Measurements from ENCODE around the gene RNF212.

Gene RNF212

GRCh38 chr4:1105067-1105466 lies 8.3 kb downstream of the RNF212 start:
- Histone ChIP-seq H3K4me1 (ENCODE audit: insufficient read depth, low read length, poor library complexity, severe bottlenecking) (no peaks in the 10 kb centered on the region), H3K9me3 (ENCODE audit: insufficient read depth, low read depth, low read length) (no peaks in the 10 kb centered on the region; the same call in 1 of the 2 replicates), H3K36me3 (ENCODE audit: insufficient read depth, low read length) (no peaks in the 10 kb centered on the region), H3K27me3 (ENCODE audit: insufficient read depth, low read length, poor library complexity, severe bottlenecking) (no peaks in the 10 kb centered on the region), H4K20me1 (ENCODE audit: insufficient read depth, low read length, poor library complexity, severe bottlenecking) (no peaks in the 10 kb centered on the region), H3K79me2 (ENCODE audit: insufficient read depth, low read length) (no peaks in the 10 kb centered on the region), H2AFZ (ENCODE audit: low read length) (no peak overlapping the region), H3F3A (ENCODE audit: low read depth) (no peaks in the 10 kb centered on the region), H3K9ac (ENCODE audit: low read depth, low read length, poor library complexity, severe bottlenecking) (no peak overlapping the region), H3K9me2 (replicated peaks; ENCODE audit: low read depth, low read length) (no peaks in the 10 kb centered on the region), H3K4me2 (ENCODE audit: low read depth, low read length, poor library complexity, severe bottlenecking) (no peak overlapping the region), H3K4me3 (ENCODE audit: low read length, poor library complexity, severe bottlenecking) (no peak overlapping the region)
- TF ChIP-seq, protein P1, sequence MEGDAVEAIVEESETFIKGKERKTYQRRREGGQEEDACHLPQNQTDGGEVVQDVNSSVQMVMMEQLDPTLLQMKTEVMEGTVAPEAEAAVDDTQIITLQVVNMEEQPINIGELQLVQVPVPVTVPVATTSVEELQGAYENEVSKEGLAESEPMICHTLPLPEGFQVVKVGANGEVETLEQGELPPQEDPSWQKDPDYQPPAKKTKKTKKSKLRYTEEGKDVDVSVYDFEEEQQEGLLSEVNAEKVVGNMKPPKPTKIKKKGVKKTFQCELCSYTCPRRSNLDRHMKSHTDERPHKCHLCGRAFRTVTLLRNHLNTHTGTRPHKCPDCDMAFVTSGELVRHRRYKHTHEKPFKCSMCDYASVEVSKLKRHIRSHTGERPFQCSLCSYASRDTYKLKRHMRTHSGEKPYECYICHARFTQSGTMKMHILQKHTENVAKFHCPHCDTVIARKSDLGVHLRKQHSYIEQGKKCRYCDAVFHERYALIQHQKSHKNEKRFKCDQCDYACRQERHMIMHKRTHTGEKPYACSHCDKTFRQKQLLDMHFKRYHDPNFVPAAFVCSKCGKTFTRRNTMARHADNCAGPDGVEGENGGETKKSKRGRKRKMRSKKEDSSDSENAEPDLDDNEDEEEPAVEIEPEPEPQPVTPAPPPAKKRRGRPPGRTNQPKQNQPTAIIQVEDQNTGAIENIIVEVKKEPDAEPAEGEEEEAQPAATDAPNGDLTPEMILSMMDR (conservative IDR thresholded peaks at IDR 0.05; ENCODE audit: low read length) = no peak
- no peak for TF ChIP-seq EZH2phosphoT487 (IDR thresholded peaks at IDR 0.05; ENCODE audit: borderline replicate concordance)

GRCh38 chr4:1104647-1105046 lies 8.7 kb downstream of the RNF212 start:
- Histone ChIP-seq H2AFZ (ENCODE audit: low read length) (no peak overlapping the region), H3K4me2 (ENCODE audit: low read depth, low read length, poor library complexity, severe bottlenecking) (no peak overlapping the region), H3F3A (ENCODE audit: low read depth) (no peaks in the 10 kb centered on the region), H4K20me1 (ENCODE audit: insufficient read depth, low read length, poor library complexity, severe bottlenecking) (no peaks in the 10 kb centered on the region), H3K4me3 (ENCODE audit: low read length, poor library complexity, severe bottlenecking) (no peak overlapping the region), H3K79me2 (ENCODE audit: insufficient read depth, low read length) (no peaks in the 10 kb centered on the region), H3K36me3 (ENCODE audit: insufficient read depth, low read length) (no peaks in the 10 kb centered on the region), H3K4me1 (ENCODE audit: insufficient read depth, low read length, poor library complexity, severe bottlenecking) (no peaks in the 10 kb centered on the region), H3K9me3 (ENCODE audit: insufficient read depth, low read depth, low read length) (no peaks in the 10 kb centered on the region; the same call in 1 of the 2 replicates), H3K9me2 (replicated peaks; ENCODE audit: low read depth, low read length) (no peaks in the 10 kb centered on the region), H3K9ac (ENCODE audit: low read depth, low read length, poor library complexity, severe bottlenecking) (no peak overlapping the region), H3K27me3 (ENCODE audit: insufficient read depth, low read length, poor library complexity, severe bottlenecking) (no peaks in the 10 kb centered on the region)
- TF ChIP-seq EZH2phosphoT487 (IDR thresholded peaks at IDR 0.05; ENCODE audit: borderline replicate concordance) = no peak
- TF ChIP-seq, protein P1 (conservative IDR thresholded peaks at IDR 0.05; ENCODE audit: low read length) = no peak

DNA sequence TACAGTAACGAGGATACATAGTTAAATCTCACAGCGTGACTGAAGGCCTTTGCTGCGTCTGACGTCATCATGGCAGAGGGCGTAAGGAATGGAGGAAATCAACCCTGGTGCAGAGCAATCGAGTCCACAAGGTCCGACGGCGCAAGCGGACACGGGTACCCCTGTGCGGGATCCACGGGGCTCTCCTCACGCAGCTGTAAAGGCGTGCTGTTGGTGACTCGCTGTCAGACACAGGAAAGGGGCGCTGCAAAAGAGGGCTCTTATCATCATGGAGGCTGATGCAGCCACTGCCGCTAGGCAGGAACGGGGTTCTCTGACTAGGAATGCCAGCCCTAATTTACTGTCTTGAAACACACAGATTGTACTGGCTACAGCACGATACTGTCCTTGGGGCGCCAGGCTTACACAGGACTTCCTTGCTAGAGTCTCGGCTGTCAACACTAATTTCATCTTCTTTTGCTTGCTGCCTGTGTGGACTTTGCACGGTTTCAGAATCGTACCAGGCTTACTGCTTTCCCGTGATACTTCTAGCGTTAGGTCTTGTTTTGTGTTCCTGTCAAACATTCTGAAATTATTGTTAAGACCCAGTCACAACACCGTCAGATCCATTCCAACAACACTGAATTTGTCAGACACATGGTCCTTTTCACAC lies 13.6 kb downstream of the RNF212 start:
- Histone ChIP-seq H3K4me3 (ENCODE audit: low read length, poor library complexity, severe bottlenecking) (no peak overlapping the region), H2AFZ (ENCODE audit: low read length) (no peak overlapping the region), H4K20me1 (ENCODE audit: insufficient read depth, low read length, poor library complexity, severe bottlenecking) (no peaks in the 10 kb centered on the region), H3K9me2 (replicated peaks; ENCODE audit: low read depth, low read length) (no peaks in the 10 kb centered on the region), H3F3A (ENCODE audit: low read depth) (no peaks in the 10 kb centered on the region), H3K4me2 (ENCODE audit: low read depth, low read length, poor library complexity, severe bottlenecking) (no peak overlapping the region), H3K79me2 (ENCODE audit: insufficient read depth, low read length) (no peaks in the 10 kb centered on the region), H3K9ac (ENCODE audit: low read depth, low read length, poor library complexity, severe bottlenecking) (no peak overlapping the region), H3K4me1 (ENCODE audit: insufficient read depth, low read length, poor library complexity, severe bottlenecking) (no peaks in the 10 kb centered on the region), H3K27me3 (ENCODE audit: insufficient read depth, low read length, poor library complexity, severe bottlenecking) (no peaks in the 10 kb centered on the region), H3K9me3 (ENCODE audit: insufficient read depth, low read depth, low read length) (peaks cover 5% of the 10 kb centered on the region; the same call in 1 of the 2 replicates), H3K36me3 (ENCODE audit: insufficient read depth, low read length) (no peaks in the 10 kb centered on the region)
- no peak for TF ChIP-seq EZH2phosphoT487 (IDR thresholded peaks at IDR 0.05; ENCODE audit: borderline replicate concordance)
- TF ChIP-seq, protein P1 (conservative IDR thresholded peaks at IDR 0.05; ENCODE audit: low read length) = no peak
